NCI-H2196 (cell line): ENCODE data around the gene IRGQ.
"Not testable (repeated sequence)": the region's sequence is repeated elsewhere in the genome, so short reads cannot be mapped to it uniquely, and the experiment has no call there.

Experiments used
- DNase-seq: peaks from one replicate; lab custom pipeline; 2025; ENCODE audit not compliant: unreplicated experiment; lab: John Stamatoyannopoulos, UW

Gene IRGQ

GRCh38 chr19:43624933-43625332 lies 29.0 kb upstream of the IRGQ start:
- no peak for DNase-seq

DNA sequence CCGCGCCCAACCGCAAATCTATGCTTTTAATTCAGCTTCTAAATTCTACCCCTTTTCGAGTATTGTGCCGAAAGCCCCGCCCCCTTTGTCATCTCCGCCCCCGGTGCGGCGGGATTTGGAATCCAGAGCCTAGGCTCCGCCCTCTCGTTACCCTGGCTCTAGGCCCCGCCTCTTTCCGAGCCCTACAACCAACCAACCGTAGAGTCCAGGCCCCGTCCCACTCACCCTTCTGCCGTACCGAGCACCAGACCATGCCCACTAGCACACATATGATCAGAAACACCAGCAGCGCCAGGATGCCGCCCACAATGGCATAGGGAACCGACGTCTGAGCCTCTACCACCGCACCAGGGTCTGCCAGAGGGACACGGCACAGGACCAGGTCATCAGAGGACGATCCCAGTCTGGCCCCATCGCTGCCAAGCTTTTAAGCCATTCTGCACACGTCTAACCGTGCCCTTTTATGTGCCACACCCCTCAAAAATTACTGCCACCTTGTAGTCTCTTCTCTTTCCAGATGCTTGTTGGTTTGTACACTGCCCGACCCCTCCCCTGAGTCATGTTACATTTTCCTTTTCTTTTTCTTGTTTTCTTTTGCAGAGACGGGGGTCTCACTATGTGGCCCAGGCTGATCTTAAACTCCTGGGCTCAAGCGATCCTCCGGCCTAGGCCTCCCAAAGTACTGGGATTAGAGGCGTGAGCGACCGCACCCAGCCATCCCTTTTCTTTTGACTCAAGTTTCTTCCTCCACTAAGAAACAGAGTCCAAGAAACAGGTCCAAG lies 28.1 kb upstream of the IRGQ start:
- no peak for DNase-seq

GRCh38 chr19:43622956-43623355 lies 27.0 kb upstream of the IRGQ start:
- DNase-seq: no peak

DNA sequence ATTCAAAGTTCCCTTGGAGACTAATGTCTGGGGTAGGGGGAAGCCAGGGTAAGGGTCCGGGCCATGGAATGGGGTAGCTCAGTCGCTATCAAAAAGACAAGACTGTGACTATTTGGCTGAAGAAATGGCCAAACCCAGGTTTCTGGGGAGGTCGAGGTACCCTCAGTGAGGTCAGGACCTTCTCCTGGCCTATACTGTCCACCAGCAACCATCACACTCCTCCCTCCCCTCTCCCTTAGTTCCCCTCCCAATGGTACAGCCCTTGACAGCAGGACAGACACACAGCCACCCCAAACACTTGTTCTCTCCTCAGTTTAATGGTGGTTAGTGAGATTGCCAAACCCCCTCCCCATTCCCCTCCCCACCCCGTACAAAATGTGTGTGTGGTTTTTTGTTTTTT lies 26.1 kb upstream of the IRGQ start:
- DNase-seq: no peak

GRCh38 chr19:43620061-43621001 lies 24.4 kb upstream of the IRGQ start:
- DNase-seq: no peak

DNA sequence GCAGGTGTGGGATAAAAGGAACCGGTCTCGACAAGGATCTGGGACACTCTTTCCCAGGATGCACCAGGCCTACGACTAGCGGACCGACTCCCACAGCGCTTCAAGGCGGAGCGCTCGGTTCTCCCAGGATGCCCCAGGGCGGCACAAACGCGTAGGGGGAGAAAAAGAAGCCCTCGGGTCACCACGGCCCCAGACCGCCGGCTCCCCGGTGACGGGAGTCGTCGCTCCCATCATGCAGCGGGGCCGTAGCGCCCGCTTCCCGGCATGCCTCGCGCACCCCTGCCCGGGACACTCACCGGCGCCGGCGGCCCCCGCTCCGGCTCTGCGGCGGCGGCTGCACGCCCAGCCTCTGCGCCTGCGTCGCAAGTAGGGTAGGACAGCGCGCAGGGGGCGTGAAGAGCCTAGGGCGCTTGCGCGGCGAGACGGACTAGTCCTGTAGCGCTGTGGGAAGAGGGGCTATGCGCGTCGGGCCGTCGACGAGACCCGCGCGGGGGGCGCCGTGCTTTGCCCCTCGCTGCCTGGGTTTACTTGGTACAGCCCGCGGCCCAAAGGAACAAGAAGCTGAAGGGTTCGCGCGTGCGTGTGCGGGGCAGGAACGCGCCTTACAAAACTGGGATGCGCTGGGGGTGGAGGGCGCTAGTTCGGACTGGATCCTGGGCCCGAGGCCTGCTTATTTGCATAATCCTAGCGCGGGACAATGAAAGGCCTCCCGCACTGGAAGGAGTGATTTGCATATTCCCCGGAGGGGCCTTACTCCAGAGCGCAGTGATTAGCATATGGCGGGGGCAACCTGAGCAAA lies 23.5 kb upstream of the IRGQ start, which contains the start of gene ZNF428:
Gene ZNF428, minus strand, starts transcription at position 368 of the 799 bp plus-strand sequence. CDS start 5,325 bp downstream, outside the sequence.
- peak; percentile 91 for DNase-seq

- DNase-seq: peak; percentile 64
Measured at GRCh38 chr19:43618921-43619261, 23.0 kb upstream of the IRGQ start.

GRCh38 chr19:43616954-43617353 lies 21.0 kb upstream of the IRGQ start:
- no peak for DNase-seq

DNA sequence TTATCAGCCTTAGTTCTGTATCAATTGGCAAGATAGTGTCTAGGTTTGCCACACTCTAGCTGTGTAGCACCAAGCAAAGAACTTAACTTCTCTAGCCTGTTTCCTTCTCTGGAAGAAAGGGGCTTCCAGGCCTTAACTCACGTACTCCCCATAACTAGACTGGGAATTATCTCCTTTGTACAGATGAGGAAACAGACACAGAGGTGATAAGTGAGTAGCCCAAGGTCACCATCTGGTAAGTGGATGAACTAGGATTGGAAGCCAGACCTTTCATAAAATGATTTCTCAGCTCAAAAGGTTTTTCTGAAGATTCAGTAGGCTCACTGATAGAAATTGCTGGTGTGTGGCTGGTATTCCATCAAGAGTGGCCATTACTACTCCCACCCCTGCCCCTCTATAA lies 20.4 kb upstream of the IRGQ start:
- DNase-seq: no peak

DNA sequence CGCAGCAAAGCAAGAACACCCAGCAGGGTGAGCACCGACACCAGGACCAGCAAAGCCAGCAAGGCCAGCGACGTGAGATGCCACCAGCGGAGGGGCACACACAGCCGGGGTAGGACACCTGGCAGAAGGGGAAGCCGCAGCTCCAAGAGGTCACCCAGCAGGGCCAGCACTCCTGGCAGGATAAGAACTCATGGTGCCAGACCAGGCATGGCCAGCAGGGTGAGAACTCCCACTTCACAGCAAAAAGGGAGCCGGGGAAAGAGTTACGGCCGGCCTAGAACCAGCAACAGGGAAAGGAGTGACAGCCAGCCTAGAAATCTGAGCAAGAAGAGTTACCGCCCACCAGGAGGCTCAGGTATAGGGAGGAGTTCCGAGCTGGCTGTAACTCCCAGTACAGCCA lies 16.4 kb upstream of the IRGQ start:
- DNase-seq: no peak

DNA sequence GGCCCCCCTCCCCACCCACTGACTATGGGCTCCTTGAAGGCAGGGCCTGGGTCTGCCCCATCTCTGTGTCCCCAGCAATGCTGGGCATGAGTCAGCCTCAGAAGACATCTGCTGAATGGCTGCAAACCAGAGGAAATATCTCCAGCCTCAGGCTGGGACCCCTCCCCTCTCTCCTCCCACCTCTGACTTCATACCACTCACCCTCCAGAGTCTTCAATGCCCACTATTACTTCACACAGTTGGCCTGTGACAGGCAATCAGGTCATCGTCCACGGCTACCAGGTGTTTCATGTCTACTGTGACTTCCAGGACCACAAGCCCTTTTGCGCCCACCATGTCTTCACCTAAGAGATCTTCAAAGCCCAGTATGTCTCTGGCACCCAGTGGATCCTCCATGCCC lies 15.9 kb upstream of the IRGQ start, which contains the start of gene SRRM5:
Gene SRRM5, plus strand, starts transcription at position 301 of the 400 bp plus-strand sequence. Its CDS starts 34 bp downstream, at position 335.
- DNase-seq: no peak

DNA sequence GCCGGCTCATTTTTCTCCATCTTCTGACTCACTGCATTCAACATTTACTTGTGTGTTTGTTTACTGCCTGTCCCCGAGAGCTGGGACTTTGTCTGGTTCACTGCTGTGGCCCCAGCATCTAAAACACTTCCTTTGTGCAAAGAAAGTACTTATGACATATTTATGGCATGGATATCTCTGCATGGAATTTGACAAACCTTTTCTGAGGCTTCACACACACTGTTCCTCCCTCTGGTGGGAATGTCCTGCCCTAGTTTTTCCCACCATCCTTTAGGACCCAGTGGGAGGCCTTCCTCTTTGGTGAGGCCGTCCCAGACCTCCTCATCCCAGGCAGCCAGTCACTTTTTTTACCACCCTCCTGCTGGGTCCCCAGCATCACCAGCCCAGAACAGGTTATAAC lies 14.6 kb upstream of the IRGQ start:
- DNase-seq: no peak

- no peak for DNase-seq
Measured at GRCh38 chr19:43609872-43610271, 13.9 kb upstream of the IRGQ start.

- DNase-seq: no peak
Measured at GRCh38 chr19:43607238-43608205, 11.6 kb upstream of the IRGQ start.

GRCh38 chr19:43606569-43607229 lies 10.8 kb upstream of the IRGQ start:
- DNase-seq: peak; percentile 63

GRCh38 chr19:43605875-43606568 lies 10.1 kb upstream of the IRGQ start:
- no peak for DNase-seq

DNA sequence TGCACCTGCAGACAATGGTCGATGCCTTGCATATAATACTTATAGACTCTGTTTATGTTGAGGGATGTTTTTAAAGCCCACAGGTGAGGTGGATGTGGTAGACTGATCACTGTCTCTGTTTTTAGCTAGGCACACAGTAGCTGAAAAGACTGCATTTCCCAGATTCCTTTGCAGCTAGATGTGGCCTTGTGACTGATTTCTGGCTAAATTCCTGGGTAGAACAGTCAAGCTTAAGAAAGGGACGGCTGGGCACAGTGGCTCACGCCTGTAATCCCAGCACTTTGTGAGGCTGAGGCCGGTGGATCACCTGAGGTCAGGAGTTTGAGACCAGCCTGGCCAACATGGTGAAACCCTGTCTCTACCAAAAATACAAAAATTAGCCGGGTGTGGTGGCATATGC lies 4.4 kb upstream of the IRGQ start:
- not testable (repeated sequence) for DNase-seq

DNA sequence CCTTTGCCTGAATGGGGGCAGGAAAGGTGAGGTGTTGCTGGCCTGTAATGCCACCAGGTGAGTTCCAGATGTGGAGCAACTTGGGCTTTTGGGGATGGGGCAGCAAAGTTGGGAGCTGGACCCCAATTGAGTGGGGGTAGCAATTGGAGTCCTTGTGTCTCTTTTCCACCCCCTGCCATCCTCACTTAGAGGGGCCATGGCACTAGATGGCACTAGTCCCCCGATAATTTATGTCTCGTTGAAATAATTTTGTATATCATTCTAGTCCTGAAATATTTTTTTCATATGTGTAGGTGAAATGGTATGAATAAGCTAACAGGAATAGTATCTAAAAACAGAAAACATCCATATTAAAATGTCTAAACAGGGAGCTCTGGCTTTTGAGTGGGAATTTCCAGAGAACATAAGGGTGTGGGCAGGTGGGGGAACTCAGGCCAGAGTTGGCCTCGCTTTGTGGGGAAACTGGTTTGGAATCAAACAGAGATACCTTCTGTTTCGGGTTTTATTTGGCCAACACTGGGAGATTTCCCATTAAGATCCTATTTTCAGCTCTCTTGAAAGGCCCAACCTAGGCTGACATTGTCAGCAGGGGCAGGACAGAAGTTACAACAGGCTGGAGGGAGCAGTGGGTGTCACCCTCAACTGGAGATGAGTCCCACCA lies 3.8 kb upstream of the IRGQ start:
- DNase-seq: no peak
